OCI-LY3 (cell line): ENCODE data around the gene SLF2.

Source experiments
- EZH2phosphoT487 ChIP-seq: fragments of 200-600 bp; shearing (Covaris generic); IDR thresholded peaks from 2 replicates; pipeline ENCODE4 v1.6.1; 2018; ENCODE audit warnings: antibody characterized with exemption, mixed run types, low read depth
- TF ChIP-seq, protein P1 (sequence below): fragments of 200-600, 300-600 bp; sonication (generic); IDR thresholded peaks from 2 replicates; pipeline ENCODE4 v1.5.1; 2014; ENCODE audit warnings: antibody characterized with exemption, low read length, low read depth

DNA sequence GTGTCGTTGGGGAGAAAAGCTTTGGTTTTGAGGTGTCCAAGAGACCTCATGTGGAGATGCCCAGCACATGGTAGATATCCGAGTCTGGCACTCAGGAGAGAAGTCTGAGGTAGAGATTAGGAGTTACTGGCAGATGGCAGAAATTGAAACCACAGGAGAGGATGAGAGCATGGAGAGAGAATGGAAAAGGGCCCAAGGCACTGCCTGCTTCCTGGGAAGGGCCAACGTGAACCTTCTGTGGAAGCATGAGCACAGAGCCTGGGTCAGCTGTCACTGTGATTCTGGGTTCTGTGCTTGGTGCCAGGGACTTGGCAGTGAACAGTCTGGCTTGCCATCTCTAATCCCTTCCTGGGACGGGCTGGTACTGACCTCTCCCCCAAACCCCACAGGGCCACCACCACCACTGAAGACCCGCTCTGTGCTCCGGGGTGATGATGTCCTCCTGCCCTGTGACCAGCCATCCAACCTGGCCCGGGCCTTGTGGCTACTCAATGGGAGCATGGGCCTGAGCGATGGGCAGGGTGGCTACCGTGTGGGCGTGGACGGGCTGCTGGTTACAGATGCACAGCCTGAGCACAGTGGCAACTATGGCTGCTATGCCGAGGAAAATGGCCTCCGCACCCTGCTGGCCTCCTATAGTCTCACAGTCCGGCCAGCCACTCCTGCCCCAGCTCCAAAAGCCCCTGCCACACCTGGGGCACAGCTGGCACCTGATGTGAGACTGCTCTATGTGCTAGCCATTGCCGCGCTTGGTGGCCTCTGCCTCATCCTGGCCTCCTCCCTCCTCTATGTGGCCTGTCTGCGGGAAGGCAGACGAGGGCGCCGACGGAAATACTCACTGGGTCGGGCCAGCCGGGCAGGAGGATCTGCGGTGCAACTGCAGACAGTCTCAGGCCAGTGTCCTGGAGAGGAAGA, 70.4 kb downstream of the SLF2 start:
- TF ChIP-seq, protein P1, sequence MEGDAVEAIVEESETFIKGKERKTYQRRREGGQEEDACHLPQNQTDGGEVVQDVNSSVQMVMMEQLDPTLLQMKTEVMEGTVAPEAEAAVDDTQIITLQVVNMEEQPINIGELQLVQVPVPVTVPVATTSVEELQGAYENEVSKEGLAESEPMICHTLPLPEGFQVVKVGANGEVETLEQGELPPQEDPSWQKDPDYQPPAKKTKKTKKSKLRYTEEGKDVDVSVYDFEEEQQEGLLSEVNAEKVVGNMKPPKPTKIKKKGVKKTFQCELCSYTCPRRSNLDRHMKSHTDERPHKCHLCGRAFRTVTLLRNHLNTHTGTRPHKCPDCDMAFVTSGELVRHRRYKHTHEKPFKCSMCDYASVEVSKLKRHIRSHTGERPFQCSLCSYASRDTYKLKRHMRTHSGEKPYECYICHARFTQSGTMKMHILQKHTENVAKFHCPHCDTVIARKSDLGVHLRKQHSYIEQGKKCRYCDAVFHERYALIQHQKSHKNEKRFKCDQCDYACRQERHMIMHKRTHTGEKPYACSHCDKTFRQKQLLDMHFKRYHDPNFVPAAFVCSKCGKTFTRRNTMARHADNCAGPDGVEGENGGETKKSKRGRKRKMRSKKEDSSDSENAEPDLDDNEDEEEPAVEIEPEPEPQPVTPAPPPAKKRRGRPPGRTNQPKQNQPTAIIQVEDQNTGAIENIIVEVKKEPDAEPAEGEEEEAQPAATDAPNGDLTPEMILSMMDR = no peak
- no peak for TF ChIP-seq EZH2phosphoT487
